Transverse colon (tissue), 3 donors: Measurements from ENCODE around the gene CLECL1.

Source experiments
- POLR2A ChIP-seq: fragments of 450-650 bp; IDR thresholded peaks from one replicate; pipeline ENCODE4 v1.6.1; 2016; ENCODE audit warnings: antibody characterized with exemption, mild to moderate bottlenecking, moderate library complexity
- TF ChIP-seq, protein P1 (sequence below), 5 experiments: fragments of 200-600 bp in 3 of 5; fragments of 450-650 bp in 2 of 5; sonication (generic) in 3 of 5; IDR thresholded peaks; 1 replicate in 2 of 5; 2 replicates in 3 of 5; pipeline ENCODE4 v1.5.1; 2016 to 2017; ENCODE audit warnings: antibody characterized with exemption in 5 of 5, inconsistent platforms in 3 of 5, mild to moderate bottlenecking in 2 of 5, moderate library complexity in 1 of 5

DNA sequence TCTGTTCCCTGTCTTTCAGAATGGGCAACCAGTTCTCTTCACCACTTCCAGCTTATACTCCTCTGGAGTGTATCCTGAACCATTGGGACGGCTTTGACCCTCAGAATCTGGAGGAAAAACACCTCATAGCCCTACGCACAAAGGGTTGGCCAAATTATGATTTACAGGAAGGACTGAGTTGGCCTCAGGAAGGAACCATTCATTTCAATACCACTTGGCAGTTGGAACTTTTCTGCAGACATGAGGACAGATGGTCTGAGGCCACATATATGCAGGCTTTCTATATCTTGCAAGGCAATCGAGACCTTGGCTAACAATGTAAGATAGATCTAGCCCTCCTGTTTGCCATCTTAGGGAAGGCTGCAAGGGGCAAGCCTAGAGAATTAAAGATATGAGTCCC is 24.0 kb downstream of the CLECL1 start:
- TF ChIP-seq, protein P1, sequence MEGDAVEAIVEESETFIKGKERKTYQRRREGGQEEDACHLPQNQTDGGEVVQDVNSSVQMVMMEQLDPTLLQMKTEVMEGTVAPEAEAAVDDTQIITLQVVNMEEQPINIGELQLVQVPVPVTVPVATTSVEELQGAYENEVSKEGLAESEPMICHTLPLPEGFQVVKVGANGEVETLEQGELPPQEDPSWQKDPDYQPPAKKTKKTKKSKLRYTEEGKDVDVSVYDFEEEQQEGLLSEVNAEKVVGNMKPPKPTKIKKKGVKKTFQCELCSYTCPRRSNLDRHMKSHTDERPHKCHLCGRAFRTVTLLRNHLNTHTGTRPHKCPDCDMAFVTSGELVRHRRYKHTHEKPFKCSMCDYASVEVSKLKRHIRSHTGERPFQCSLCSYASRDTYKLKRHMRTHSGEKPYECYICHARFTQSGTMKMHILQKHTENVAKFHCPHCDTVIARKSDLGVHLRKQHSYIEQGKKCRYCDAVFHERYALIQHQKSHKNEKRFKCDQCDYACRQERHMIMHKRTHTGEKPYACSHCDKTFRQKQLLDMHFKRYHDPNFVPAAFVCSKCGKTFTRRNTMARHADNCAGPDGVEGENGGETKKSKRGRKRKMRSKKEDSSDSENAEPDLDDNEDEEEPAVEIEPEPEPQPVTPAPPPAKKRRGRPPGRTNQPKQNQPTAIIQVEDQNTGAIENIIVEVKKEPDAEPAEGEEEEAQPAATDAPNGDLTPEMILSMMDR (IDR thresholded peaks at IDR 0.05): no peak
- TF ChIP-seq POLR2A: no peak
